Heart left ventricle (tissue), 16 donors: ENCODE data around the gene SLC9C2. TPM values are rescaled to one million over a fixed set of nuclear protein-coding genes. Genes with fewer than 3 reads are reported as not detected.
"Not testable (repeated sequence)": the region's sequence is repeated elsewhere in the genome, so short reads cannot be mapped to it uniquely, and the experiment has no call there.

Experiments used
- ATAC-seq, 4 donors: fragments of 200-7000 bp; cut with Tn5 transposase; one replicate each; pipeline ENCODE4 v1.9.1; 2020 to 2022; ENCODE audit warnings: moderate library complexity in 4 of 4, mild to moderate bottlenecking in 3 of 4, moderate number of reproducible peaks in 1 of 4
- DNase-seq, 5 donors: peaks; one replicate each; pipeline ENCODE4 v3.0.0-alpha.2; 2020
- H3K27ac ChIP-seq, 12 donors: fragments of 200-600 bp; sonication (generic) in 4 of 12; one replicate each; pipeline versions ENCODE4 v1.5.0 to v1.8.0; 2016 to 2022; ENCODE audit warnings: mild to moderate bottlenecking in 2 of 12
- H3K27me3 ChIP-seq, 9 donors: fragments of 200-600 bp; sonication (generic) in 2 of 9; one replicate each; pipeline versions ENCODE4 v1.5.1 to v1.8.0; 2016 to 2022; ENCODE audit warnings: mild to moderate bottlenecking in 3 of 9
- H3K36me3 ChIP-seq, 9 donors: fragments of 200-600 bp; sonication (generic) in 2 of 9; one replicate each; pipeline versions ENCODE4 v1.5.0 to v1.8.0; 2018 to 2022; ENCODE audit warnings: mild to moderate bottlenecking in 2 of 9
- H3K4me1 ChIP-seq, 12 donors: fragments of 200-600 bp; sonication (generic) in 4 of 12; one replicate each; pipeline versions ENCODE4 v1.5.0 to v1.8.0; 2016 to 2022; ENCODE audit warnings: mild to moderate bottlenecking in 3 of 12
- H3K4me3 ChIP-seq, 12 donors: fragments of 200-600 bp; sonication (generic) in 4 of 12; one replicate each; pipeline versions ENCODE4 v1.5.0 to v1.8.0; 2017 to 2022; ENCODE audit warnings: mild to moderate bottlenecking in 9 of 12, moderate library complexity in 4 of 12
- H3K9me3 ChIP-seq, 12 donors: fragments of 200-600 bp; sonication (generic) in 4 of 12; one replicate each; pipeline versions ENCODE4 v1.5.0 to v1.8.0; 2016 to 2022; ENCODE audit warnings: mild to moderate bottlenecking in 1 of 12
- POLR2A ChIP-seq, 2 donors: fragments of 450-650 bp; IDR thresholded peaks; one replicate each; pipeline ENCODE4 v1.6.1; 2017; ENCODE audit warnings: antibody characterized with exemption in 2 of 2, mild to moderate bottlenecking in 2 of 2, moderate library complexity in 2 of 2
- WGBS, 4 donors: extraction: QIAGEN DNeasy Blood & Tissue Kit in 2 of 4; methylation state at CpG; one replicate each; pipeline versions ENCODE4 v1.1.5 to v1.1.7; 2013 to 2018; 5-methylcytosine and 5-hydroxymethylcytosine counted together
- intact Hi-C, 10 donors: fragments of 100-400 bp; cut with DNase I; formaldehyde crosslinking; loops; one replicate each; pipeline versions ENCODE4 v1.11.1 to v1.14.2; 2022
- polyA plus RNA-seq, 2 donors: library from polyadenylated mRNA; stranded (reverse); fragments of 200-250 nt; gene quantifications; one replicate each; pipeline ENCODE4 v1.2.3, GENCODE V29; 2013
- total RNA-seq, 9 donors: library from RNA; depleted of rRNA in 2 of 9; stranded (reverse); fragments of >200 nt in 2 of 9; fragmentation: NEBNext Ultra II Directional in 3 of 9; extraction: Animal tissue kit (Norgen Biotek cat#: 25700) in 3 of 9; gene quantifications; one replicate each; pipeline versions ENCODE4 v1.1.0 to v1.2.4, GENCODE V29; 2016 to 2023
- TF ChIP-seq, protein P1 (sequence below), 12 donors: fragments of 200-600 bp; sonication (generic) in 4 of 12; IDR thresholded peaks; one replicate each; pipeline versions ENCODE4 v1.5.0 to v1.8.0; 2018 to 2022; ENCODE audit warnings: antibody characterized with exemption in 12 of 12, mild to moderate bottlenecking in 5 of 12
- donor health status: ischemic (EF 13 %, LVEDD 7.1; RV severe dilation, severe dysfunction).
- donor health status: healthy with polysubstance abuse.
- donor health status: DM: no; HTN: yes; CAD: no.
- donor health status: DM: no; HTN: no; CAD: no.
- donor health status: ischemic (EF 25% LVEDD 6.9; RV normal size, moderate dysfunction).
- donor health status: ischemic (EF 25% LVEDD 5.7; RV mildly dilated, moderate dysfunction).
- donor health status: healthy.
- donor health status: DM: yes; HTN: yes; CAD: no.
- donor health status: ischemic (EF 35%, LVEDD 5.7; RV mildly dilated, moderate dysfunction).
- donor health status: nonischemic (EF 11% LVEDD 7.7; RV severe dilation, severe dysfunction).
- donor health status: DM: yes; HTN: yes; CAD: no.
- donor health status: PGD.
- donor health status: ischemic (EF 29% LVEDD 5.4; RV normal size, mild dysfunction).
- donor health status: nonischemic (EF 23%, LVEDD 6.1; RV moderate dilation, normal function).

Gene SLC9C2
- total and polyA plus RNA-seq, 11 donors: 0.09 to 1.8 (median 0.17) TPM; not detected in 8

DNA sequence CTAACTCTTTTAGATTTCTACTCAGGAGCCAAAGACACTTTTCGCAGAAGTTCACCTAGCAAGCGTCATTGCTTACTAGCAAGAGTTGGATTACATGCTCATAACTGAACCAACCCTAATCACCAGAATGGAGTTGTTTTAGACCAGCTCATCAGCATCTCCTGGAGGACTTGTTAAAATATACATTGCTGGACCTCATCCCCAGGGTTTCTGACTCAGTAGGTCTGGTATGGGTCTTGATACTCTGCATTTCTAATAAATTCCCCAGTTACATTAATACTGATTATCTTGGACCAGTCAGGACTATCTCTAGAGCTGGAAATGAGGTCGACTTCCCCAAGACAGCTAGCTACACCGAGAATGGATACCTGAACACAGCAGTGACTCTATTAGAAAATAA, 135.4 kb downstream of the SLC9C2 start:
- Histone ChIP-seq H3K27ac (no peak overlapping the region), H3K9me3 (peaks cover 0 to 40% (median 3%) of the 10 kb centered on the region in 12 donors), H3K36me3 (peaks cover 0 to 4% (median 0%) of the 10 kb centered on the region in 9 donors), H3K4me1 (no peaks in the 10 kb centered on the region), H3K4me3 (no peak overlapping the region), H3K27me3 (no peaks in the 10 kb centered on the region)
- intact Hi-C loops: no loop called here
- DNase-seq: no peak
- 83 to 91% (median 85%) methylated on average over 4 of the region's 4 CpGs for WGBS, 4 donors
- ATAC-seq: no peak
- TF ChIP-seq, protein P1, sequence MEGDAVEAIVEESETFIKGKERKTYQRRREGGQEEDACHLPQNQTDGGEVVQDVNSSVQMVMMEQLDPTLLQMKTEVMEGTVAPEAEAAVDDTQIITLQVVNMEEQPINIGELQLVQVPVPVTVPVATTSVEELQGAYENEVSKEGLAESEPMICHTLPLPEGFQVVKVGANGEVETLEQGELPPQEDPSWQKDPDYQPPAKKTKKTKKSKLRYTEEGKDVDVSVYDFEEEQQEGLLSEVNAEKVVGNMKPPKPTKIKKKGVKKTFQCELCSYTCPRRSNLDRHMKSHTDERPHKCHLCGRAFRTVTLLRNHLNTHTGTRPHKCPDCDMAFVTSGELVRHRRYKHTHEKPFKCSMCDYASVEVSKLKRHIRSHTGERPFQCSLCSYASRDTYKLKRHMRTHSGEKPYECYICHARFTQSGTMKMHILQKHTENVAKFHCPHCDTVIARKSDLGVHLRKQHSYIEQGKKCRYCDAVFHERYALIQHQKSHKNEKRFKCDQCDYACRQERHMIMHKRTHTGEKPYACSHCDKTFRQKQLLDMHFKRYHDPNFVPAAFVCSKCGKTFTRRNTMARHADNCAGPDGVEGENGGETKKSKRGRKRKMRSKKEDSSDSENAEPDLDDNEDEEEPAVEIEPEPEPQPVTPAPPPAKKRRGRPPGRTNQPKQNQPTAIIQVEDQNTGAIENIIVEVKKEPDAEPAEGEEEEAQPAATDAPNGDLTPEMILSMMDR (IDR thresholded peaks at IDR 0.05): no peak
- no peak for TF ChIP-seq POLR2A (IDR thresholded peaks at IDR 0.05)

DNA sequence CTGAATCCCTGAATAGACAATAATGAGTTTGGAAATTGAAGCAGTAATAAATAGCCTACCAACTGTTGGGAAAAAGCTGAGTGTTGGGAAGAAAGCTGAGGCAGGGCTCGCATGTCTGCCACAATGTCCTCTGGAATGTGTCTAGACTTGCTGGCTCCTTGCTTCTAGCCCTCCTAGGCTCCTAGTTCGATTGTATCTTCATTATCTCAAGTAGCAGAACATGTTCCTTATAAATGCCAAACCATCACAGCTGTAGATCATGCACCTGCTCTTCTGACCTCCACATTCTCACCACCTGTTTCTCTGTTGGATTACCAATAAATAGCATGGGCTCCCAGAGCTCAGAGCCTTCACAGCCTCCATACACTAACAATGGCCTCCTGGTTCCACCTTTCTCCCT, 138.7 kb downstream of the SLC9C2 start:
- H3K4me1 ChIP-seq, ATAC-seq, H3K27me3 ChIP-seq, H3K27ac ChIP-seq, DNase-seq, intact Hi-C loops, H3K4me3 ChIP-seq: not testable (repeated sequence)
- peaks cover 0 to 26% (median 19%) of the 10 kb centered on the region in 9 donors for H3K36me3 ChIP-seq
- 76 to 81% (median 77%) methylated on average over 2 of the region's 2 CpGs for WGBS, 4 donors
- H3K9me3 ChIP-seq: peaks cover 0 to 34% (median 0%) of the 10 kb centered on the region in 12 donors

DNA sequence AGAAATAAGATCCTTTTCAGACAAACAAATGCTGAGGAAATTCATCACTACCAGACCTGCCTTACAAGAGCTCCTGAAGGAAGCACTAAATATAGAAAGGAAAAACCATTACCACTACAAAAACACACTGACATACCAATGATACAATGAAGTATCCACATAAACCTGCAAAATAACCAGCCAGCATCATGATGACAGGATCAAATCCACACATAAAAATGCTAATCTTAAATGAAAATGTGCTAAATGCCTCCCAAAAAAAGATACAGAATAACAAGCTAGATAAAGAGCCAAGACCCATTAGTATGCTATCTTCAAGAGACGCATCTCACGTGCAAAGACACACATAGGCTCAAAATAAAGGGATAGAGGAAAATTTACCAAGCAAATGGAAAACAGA, 140.2 kb downstream of the SLC9C2 start:
- H3K27me3 ChIP-seq, H3K4me1 ChIP-seq, ATAC-seq, H3K4me3 ChIP-seq, intact Hi-C loops, DNase-seq, H3K27ac ChIP-seq: not testable (repeated sequence)
- H3K36me3 ChIP-seq: peaks cover 0 to 26% (median 19%) of the 10 kb centered on the region in 9 donors
- H3K9me3 ChIP-seq: peaks cover 0 to 34% (median 0%) of the 10 kb centered on the region in 12 donors
- 87 to 93% (median 90%) methylated on average over 2 of the region's 2 CpGs for WGBS, 4 donors

DNA sequence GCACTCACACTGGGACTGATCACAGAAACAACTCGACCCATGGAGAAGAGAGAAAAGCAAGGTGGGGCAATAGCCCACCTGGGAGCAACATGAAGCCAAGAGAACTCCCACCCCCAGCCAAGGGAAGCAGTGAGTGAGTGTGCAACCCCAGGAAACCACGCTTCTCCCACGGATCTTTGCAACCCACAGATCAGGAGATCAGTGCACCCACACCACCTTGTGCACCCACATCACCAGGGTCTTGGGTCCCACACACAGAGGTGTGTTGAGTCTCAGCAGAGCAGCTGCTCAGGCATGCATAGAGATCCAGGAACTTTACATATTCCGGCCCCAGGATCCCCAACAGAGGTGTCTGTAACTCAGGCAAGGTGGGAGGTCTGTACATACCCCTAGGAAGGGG, 143.0 kb downstream of the SLC9C2 start:
- no peaks in the 10 kb centered on the region for H3K4me1 ChIP-seq
- H3K9me3 ChIP-seq: peaks cover 0 to 20% (median 0%) of the 10 kb centered on the region in 12 donors
- no peaks in the 10 kb centered on the region for H3K27me3 ChIP-seq
- DNase-seq: no peak
- peaks cover 0 to 30% (median 19%) of the 10 kb centered on the region in 9 donors for H3K36me3 ChIP-seq
- TF ChIP-seq, protein P1 (IDR thresholded peaks at IDR 0.05): no peak
- TF ChIP-seq POLR2A (IDR thresholded peaks at IDR 0.05): no peak
- H3K4me3 ChIP-seq: no peak overlapping the region
- no peak overlapping the region for H3K27ac ChIP-seq
- no peak for ATAC-seq
- intact Hi-C loops: no loop called here
- WGBS, 4 donors: 55 to 90% (median 84%) methylated on average over 1 to 4 of the region's 4 CpGs

DNA sequence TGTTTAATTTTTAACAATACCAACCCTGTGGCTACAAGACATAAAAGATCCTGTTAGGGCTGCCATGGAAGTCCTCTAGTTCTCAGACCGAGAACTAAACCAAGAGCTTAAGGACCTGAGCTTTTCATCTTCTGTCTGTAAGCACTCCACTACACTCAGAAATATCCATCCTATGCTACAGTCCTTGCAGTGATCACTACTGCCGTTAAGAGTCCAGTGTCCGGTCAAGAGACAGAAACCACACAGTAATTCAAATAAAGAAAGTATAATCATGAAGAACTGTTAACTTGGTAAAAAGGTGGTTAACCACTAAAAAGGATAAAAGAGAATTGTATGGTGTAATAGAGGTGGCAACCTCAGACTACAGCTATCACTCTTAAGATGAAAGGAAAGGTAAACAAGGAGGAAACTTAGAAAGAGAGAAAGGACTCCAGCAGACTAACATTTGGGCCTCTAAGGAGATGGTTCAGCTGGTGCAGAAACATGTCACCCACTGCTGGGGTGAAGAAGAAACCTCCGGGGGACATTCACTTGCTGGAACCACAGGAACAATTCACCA, 147.8 kb downstream of the SLC9C2 start:
- H3K4me3 ChIP-seq: no peak overlapping the region
- no peaks in the 10 kb centered on the region for H3K9me3 ChIP-seq
- no peak overlapping the region for H3K27ac ChIP-seq
- DNase-seq (no peak), ATAC-seq (no peak)
- TF ChIP-seq, protein P1 (IDR thresholded peaks at IDR 0.05): no peak
- TF ChIP-seq POLR2A (IDR thresholded peaks at IDR 0.05): no peak
- peaks cover 0 to 10% (median 4%) of the 10 kb centered on the region in 9 donors for H3K36me3 ChIP-seq
- intact Hi-C loops: no loop called here
- peaks cover 0 to 7% (median 0%) of the 10 kb centered on the region in 12 donors for H3K4me1 ChIP-seq
- WGBS, 4 donors: 74 to 95% (median 87%) methylated on average over 4 of the region's 4 CpGs
- no peaks in the 10 kb centered on the region for H3K27me3 ChIP-seq
